GM08714 (cell line): ENCODE measurements around the gene RIPOR3.
"Not testable (repeated sequence)": the region's sequence is repeated elsewhere in the genome, so short reads cannot be mapped to it uniquely, and the experiment has no call there.

ENCODE experiments used
- H3K4me3 ChIP-seq: fragments of 200-500 bp; sonication (Bioruptor generic); 2 replicates; pipeline ENCODE4 v1.5.1; 2014; ENCODE audit warnings: mild to moderate bottlenecking, low read length, inconsistent platforms
- ZNF274 ChIP-seq: IDR thresholded peaks from 2 replicates; pipeline ENCODE4 v1.6.1; 2012; ENCODE audit warnings: mild to moderate bottlenecking, low read depth, low read length

RIPOR3 gene

GRCh38 chr20:50635014-50635557, 56.3 kb downstream of the RIPOR3 start:
- no peak overlapping the region for H3K4me3 ChIP-seq

DNA sequence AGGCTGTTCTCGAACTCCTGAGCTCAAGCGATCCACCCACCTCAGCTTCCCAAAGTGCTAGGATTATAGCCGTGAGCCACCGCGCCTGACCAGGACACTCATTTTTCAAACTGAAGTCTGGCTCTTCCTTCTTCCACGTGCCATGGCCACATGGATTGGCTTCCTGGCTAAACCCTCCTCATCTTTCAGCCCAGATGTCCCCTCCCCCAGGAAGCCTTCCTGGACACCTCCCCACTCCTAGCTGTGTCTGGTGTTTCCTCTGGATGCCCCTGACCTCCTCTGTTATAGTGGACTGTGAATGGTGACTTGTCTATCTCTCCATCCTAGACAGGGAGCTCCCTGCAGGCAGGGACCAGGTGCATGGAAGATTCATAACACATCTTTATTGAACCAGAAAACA, 57.2 kb downstream of the RIPOR3 start:
- H3K4me3 ChIP-seq, result no peak overlapping the region
- TF ChIP-seq ZNF274, result no peak

More at GRCh38 chr20:50635014-50635557, 56.3 kb downstream of the RIPOR3 start:
- no peak for TF ChIP-seq ZNF274

DNA sequence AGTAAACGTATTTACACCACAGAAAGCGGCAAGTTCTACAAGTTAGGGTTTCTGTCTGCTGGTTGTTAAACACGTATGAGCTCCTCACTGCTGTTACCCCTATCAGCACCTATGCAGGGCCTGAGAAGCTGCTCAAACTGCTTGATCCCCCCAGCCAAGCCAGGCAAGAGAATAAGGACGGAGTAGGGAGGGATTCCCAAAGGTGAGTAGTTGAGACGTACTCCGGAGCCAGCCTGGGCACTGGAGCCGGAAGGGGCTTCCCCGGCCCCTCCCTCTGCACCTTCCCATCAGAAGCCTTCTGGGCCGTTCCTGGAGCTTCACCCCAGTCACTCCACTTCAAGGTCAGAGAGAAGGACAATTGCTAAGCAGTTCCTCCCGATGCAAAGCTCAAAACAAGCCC, 58.0 kb downstream of the RIPOR3 start:
- no peak for TF ChIP-seq ZNF274
- no peak overlapping the region for H3K4me3 ChIP-seq

DNA sequence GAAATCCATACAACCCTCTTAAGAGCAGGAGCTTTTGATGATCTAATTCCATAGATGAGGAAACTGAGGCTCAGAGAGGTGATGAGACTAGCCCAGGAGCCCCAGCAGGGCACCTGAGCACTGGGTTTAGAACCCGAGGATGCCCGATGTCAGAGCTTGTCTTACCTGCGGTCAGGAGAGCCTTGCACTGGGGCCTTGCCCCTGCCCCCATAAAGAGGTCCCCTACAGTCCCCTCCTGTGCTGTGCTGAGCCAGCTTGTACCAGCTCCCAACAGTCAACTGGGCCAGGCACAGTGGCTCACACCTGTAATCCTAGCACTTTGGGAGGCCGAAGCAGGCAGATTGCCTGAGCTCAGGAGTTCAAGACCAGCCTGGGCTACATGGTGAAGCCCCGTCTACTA, 58.6 kb downstream of the RIPOR3 start:
- H3K4me3 ChIP-seq, result no peak overlapping the region
- no peak for TF ChIP-seq ZNF274

DNA sequence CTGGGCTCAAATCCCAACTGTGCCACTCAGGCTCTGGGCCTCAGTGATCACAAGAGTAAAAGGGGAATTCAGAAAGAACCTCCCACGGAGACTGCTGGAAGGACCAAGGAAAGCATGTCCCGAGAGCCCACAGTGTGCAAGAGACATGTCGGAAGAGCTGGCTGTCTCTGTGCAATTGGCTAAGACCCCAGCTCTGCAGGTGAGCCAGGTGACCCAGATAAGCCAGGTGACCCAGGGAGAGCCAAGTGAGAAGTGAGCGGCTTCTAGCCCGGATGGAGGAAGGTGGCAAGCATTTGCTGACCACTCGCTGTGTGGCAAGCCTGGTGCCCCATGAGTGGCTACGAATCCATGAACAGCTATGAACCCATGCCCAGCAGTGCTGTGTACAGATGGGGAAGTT, 59.1 kb downstream of the RIPOR3 start:
- H3K4me3 ChIP-seq, result no peak overlapping the region
- TF ChIP-seq ZNF274, result no peak

- no peak for TF ChIP-seq ZNF274
Observed at GRCh38 chr20:50630578-50631263, 60.6 kb downstream of the RIPOR3 start.

DNA sequence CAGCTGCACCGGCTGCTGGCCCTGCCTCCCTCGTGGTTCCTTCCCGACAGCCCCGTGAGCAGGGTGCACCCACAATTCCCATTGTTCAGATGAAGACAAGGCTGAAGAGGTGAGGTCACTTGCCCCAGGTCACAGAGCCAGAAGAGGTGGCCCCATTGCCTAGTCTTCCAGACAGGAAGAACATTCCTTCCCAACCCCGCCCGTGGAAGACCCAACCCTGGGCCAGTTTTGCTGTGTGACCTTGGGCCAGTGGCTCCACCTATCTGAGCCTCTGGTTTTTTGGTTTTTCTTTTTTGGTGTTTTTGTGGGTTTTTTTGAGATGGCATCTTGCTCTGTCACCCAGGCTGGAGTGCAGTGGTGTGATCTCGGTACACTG, 61.7 kb downstream of the RIPOR3 start:
- no peak for TF ChIP-seq ZNF274
- H3K4me3 ChIP-seq, result no peak overlapping the region

More at GRCh38 chr20:50630578-50631263, 60.6 kb downstream of the RIPOR3 start:
- H3K4me3 ChIP-seq, result no peak overlapping the region

- TF ChIP-seq ZNF274, result no peak
- no peak overlapping the region for H3K4me3 ChIP-seq
Observed at GRCh38 chr20:50628853-50629669, 62.3 kb downstream of the RIPOR3 start.

DNA sequence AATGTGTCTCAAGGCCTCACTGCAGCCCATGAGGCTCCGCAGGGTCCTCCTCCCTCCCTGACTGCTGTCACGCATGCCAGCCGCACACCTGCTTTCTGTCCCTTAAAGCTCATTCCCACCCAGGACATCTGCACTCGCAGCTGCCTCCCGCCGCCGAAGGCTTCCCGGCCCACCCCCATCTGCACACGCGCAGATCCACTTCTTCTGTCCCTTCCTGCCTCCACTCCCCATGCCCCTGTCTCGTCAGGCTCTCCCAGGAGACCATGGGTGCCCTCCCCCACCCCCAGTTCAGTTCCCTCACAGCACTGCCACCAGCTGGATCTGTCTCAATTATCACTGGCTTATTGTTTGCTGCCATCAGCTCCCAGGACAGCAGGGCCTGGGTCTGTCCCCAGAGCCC, 63.0 kb downstream of the RIPOR3 start:
- H3K4me3 ChIP-seq, result no peak overlapping the region
- no peak for TF ChIP-seq ZNF274

DNA sequence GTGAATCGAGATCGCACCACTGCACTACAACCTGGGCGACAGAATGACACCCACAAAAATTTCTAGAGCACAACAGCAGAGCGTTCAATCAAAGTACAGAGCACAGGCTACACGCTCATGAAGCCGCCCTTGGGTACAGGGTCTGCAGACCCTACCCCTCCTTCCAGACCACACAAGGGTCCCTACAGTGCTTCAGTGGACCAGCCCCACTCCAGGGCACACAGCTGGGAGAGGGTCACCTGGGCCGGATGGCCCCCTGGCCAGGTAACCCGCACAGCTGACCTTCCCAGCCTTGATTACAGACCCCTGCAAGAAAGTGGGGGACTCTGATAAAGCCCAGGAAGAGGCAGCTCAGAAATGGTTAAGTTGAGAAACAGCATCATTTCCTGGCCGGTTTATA, 63.6 kb downstream of the RIPOR3 start:
- no peak for TF ChIP-seq ZNF274
- no peak overlapping the region for H3K4me3 ChIP-seq

DNA sequence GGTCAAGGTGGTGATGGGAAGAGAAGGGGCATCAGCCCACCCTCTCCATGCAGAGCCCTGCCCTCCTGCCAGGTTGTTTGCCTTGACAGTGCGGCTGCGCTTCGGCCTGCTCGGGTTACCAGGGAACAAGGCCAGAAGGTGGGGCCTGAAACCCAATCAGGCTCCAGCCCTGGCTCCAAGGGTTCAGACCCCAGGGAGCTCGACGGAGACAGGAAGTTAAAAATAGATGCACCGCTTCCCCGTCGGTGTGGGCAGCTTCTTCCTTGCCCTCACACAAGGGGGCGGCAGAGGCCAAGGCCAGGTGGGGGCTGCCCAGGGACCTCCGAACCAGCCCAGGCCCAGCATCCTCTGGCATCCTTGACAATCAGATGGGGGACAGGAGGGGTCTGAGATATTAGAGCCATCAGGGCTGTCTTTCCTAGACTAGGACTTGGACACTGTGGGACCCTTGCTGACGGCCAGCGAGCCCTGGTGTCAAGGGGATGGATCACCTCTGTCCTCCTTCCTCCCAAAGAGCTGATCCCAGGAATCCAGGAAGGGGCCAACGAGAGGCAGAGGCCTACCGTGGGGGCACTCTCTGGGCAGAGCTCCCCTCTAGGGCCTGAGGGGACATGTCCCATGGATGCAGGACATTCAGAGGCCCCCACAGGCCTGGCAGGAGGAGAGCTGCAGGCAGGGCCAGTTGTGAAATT, 65.2 kb downstream of the RIPOR3 start:
- H3K4me3 ChIP-seq, result no peak overlapping the region
- TF ChIP-seq ZNF274, result no peak

DNA sequence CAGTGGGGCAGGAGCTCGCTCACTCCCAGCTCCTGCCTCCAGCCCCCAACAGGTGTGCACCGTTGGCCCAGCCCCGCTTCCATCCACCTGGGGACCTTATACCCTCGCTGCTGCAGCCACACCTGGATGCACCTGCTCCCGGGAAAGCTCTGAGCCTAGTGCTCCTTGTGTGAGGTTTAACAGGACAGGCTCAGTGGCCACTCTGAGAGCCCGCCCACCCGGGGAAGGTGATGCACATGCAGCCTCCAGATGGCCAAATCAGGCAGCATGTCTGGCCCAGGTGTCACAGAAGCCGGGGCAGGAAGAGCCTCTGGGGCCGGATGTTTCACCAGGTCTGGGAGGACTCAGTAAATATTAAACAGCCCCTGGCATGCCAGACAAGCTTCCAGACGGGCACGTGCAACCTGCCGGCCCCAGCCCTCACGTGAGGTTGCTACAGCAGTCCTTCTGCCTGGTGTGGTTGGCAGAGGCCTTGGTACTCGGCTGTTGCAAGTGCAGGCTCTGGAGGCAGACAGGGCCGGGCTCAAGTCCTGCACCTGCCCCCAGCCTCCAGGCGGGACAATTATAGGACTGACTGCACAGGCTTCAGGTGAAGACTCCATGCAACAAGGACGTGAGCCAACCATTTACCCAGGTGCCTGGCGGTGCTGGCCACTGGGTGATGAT, 66.9 kb downstream of the RIPOR3 start:
- no peak for TF ChIP-seq ZNF274

DNA sequence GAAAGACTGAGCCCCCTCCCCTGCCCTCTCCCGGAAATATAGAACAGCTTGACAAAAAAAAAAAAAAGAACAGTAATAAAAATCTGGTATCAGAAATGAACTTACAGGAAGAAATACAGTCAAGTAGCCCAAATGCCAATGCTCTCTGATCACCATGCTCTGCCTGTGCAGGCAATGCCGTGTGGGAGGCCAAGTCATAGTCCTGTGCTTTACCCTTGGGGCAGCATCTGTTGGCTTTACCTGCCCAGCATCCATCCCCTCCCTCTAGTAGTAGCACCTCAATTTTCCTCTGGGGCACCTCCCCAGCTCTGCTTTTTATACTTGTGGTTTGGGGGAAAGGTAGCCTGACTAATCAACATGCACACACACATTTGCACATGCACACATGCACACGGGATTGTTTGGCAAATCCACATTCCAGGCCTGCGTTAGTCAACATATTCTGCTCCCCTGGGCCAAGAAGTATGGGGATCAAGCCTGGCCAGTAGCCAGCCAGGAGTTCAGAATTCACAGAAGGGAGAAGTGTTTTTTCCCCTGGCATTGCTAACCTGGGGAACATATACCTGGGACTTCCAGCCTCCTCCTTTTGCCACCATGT, 70.2 kb downstream of the RIPOR3 start:
- no peak overlapping the region for H3K4me3 ChIP-seq
- no peak for TF ChIP-seq ZNF274

More for the DNA sequence above, 66.9 kb downstream of the RIPOR3 start:
- H3K4me3 ChIP-seq, result no peak overlapping the region

DNA sequence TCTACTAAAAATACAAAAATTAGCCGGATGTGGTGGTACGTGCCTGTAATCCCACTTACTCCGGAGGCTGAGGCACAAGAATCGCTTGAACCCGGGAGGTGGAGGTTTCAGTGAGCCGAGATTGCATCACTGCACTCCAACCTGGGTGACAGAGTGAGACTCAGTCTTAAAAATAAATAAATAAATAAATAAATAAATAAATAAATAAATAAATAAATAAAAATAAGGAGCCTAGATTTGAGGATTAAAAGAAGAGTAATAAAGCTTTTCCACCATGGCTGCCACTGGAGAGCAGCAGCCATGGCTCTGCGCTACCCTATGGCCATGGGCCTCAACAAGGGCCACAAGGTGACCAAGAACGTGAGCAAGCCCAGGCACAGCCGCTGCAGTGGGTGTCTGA, 70.9 kb downstream of the RIPOR3 start:
- H3K4me3 ChIP-seq, result not testable (repeated sequence)

DNA sequence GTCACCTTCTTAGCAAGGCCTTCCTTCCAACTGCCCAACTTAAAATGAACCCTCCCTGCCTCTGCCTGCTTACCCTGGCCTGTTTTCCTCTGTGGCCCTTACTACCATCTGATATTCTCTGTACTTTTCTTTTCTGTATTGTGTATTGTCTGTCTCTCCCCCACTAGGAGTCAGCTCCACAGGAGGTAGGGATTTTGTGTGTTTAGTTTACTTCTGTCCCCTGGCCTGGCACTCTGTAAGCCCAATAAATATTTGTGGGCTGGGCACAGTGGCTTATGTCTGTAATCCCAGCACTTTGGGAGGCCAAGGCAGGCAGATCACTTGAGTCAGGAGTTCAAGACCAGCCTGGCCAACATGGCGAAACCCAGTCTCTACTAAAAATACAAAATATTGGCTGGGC, 72.8 kb downstream of the RIPOR3 start:
- no peak overlapping the region for H3K4me3 ChIP-seq
- no peak for TF ChIP-seq ZNF274
